ENCODE results near the gene TBATA.
A peak's percentile ranks its signal among the peaks of the same experiment; 100 is the strongest.

The TBATA gene

GRCh38 chr10:70807556-70807955 lies 22.4 kb upstream of the TBATA start:
- no peak for DNase-seq

- no peak for DNase-seq
Measured at GRCh38 chr10:70806841-70807240, 21.7 kb upstream of the TBATA start.

- no peak for DNase-seq
Measured at GRCh38 chr10:70805619-70806215, 20.5 kb upstream of the TBATA start.

DNA sequence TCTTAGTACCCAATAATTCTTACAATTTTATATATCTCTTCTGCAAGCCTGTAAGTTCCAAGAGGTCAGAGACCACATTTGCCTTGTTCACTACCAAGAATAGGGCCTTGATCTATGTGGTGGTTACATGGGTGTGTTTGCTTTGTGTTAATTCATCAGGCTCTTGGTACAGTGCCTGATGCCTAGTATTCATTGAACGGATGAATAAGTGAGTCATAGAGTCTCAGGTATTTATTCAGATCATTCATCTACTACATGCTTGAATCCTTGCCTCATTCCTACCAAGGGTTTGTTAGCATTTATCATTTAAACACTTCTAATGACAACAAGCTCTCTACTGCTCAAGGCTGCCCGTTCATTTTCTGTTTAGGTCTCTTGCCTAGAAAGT lies 19.2 kb upstream of the TBATA start:
- DNase-seq: no peak

- no peak for DNase-seq
Measured at GRCh38 chr10:70803775-70804420, 18.7 kb upstream of the TBATA start.

GRCh38 chr10:70801854-70802253 lies 16.7 kb upstream of the TBATA start:
- no peak for DNase-seq

DNA sequence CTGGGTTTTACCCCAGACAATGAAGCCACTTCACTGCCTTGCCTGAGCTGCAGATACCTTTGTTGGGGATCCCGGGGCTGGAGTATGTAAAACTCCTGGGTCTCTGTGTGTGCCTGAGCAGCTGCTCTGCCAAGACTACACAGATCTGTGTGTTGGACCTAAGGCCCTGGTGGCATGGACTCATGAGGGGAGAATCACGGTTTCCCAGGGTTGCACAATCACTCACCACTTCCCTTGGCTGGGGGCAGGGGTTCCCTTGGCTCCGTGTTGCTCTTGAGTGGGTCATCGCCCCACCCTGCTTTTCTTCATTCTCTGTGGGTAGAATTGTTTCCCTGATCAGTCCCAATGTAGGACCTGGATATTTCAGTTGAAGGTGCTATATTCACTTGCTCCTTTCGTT lies 13.9 kb upstream of the TBATA start:
- DNase-seq: peak; percentile 76

DNA sequence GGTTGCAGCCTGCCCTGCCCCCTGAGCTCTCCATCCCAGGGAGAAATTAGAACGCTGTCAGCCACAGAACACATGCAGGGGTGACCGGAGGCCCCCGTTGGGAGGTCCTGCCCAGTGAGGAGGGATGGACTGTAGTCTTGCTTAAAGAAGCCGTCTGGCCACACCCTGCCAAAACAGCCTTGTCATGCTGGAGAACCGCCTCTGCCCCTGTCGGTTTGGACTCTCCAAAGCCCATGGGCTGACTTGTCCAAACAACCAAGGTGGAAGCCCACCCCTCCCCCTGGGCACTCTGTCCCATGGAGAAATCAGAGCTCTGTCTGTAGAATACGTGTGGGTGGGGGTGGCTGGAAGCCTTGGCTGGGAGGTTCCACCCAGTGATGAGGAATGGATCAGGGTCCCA lies 12.7 kb upstream of the TBATA start:
- DNase-seq: no peak

- DNase-seq: no peak
Measured at GRCh38 chr10:70795613-70796012, 10.4 kb upstream of the TBATA start.

- no peak for DNase-seq
Measured at GRCh38 chr10:70791386-70792039, 6.3 kb upstream of the TBATA start.

DNA sequence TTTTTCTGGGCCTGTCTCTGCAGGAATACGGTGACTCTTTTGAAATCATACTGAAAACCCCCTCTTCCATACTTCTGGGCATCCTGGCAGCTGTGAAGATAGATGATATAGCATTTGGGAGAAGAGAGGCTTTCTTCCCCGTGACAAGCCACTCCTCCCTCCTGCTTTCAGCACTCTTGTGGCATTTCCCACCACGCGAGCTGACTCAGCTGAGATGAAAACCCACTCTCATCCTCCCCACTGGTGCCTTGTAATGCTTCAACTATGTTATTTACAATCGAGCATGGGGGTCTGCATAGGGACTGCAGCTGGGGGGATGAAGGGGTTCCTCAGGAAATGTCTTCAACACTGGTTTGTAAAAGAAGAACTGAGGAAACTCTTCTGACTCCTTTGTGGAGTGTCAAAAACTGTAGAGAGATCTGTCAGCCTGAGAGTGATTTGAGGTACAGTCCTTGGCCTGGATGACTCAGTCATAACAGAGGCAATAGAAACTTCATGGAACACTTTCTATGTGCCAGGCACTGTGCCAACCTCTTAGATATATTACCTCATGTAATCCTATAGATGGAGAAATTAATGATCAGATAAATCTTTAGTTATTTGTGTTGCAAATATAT lies 1.7 kb upstream of the TBATA start:
- peak; percentile 57 for DNase-seq

DNA sequence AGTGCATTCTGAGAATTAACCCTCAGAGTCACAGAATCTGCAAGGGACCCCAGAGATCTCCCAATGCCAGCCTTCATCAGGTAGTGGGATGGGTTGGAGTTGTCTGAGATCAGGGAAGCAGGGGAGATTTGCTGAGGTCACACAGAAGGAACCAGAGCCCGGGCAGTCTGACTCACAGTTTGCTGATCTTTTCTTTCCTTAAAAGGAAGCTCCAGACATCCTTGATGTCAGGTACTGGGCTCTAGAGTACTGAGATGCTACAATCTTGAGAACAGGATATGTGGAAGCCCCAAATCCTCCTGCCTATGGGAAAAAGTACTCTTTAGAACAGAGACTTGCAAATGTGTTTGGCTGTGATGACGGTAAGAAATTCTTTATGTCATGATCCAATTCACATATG lies 706 bp downstream of the TBATA start:
- peak; percentile 36 for DNase-seq

GRCh38 chr10:70784016-70784415 lies 1.2 kb downstream of the TBATA start:
- peak; percentile 24 for DNase-seq

- DNase-seq: peak; percentile 61
Measured at GRCh38 chr10:70782746-70783680, 2.2 kb downstream of the TBATA start.

- DNase-seq: no peak
Measured at GRCh38 chr10:70782086-70782745, 3.0 kb downstream of the TBATA start.

DNA sequence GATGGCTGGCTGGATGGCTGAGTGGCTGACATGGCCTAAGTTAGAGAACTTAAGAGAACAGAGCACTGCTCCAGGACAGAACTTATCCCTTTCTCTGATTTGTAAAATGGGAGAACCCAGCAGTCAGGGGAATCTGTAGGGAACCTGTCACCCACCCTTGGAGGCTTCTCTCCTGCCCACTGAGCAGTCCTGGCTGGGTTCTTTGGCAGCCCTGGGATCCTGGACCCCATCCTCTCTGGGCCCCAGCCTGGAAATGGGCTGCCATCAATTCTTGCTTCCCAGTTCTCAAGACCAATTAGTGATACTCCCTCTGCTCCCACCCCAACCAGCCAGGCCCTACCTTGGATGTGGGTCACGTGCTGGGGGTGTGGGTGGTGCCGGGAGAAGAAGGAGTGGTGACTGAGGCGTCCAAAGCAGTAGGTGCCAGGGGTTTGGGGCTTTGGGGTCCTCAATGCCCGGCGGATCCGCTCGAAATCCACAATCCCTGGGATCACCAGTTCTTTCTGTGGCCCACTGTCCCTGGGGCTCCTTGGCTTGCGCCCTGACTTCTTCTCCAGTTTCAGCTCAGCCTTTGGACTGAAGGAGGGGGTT lies 3.6 kb downstream of the TBATA start:
- DNase-seq: no peak

GRCh38 chr10:70780772-70781171 lies 4.4 kb downstream of the TBATA start:
- no peak for DNase-seq

- no peak for DNase-seq
Measured at GRCh38 chr10:70780370-70780760, 4.8 kb downstream of the TBATA start.

DNA sequence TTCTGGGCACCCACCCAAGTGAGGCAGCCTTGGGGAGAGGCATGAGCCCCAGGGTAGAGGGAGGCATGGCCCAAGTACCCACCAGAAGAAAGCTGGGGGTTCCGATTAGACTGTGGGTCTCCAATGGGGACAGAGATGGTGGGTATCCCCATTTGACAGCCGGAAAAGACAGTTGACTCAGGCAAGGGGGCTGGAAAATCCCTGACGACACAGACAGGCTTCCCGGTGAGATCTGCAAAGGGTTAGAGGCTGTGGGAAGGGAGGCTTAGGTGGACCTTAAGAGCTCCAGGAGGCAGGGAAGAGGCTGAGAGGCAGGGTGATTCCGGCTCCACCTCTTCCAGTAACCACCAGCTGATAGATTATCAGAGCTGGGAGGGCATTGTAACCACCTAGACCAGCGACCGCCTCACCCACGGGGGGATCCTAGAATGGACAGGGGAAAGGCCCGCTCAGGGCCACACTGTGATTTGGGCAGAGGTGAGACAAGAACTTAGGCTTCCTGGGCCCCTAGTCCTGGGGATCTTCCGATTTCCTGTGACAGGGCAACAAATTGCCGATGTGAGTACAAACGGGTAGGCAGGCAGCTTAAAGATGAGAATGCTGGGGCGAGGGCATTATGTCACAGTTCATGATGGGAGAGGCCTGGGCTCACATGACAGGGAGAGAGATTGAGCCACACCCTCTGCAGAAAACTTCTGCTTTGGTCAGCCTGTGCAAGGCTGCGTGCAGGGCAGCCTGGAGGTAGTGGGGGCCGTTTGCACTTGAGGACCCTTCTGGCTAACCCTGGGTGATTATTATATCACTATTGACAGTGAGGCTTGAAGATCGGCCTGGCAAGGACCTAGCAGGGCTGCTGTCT lies 5.4 kb downstream of the TBATA start:
- peak; percentile 88 for DNase-seq

DNA sequence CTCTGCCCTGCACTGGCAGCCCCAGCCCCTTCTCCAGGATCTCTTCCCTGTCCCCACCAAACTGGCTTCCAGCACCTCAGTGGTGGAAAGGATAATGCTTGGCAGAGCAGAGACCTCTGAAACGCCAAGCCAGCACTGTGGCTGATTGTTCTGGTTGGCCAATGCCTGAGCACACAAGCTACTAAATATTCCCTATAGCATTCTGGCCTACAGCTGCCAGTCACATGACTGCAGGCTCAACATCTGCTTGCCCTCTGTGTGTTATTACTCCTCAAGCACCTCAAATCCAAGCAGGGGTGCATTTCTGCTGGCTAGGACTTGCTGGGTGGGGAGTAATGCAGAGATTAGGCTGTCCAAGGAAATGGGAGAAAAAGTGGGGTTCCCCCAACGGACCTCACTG lies 6.1 kb downstream of the TBATA start:
- no peak for DNase-seq

All from inflammatory macrophage treated with lipopolysaccharide for 4 hours (primary cell).